HUDEP-2 (cell line): ENCODE measurements around the gene SERPINB1.

Source experiments
- DNase-seq, 76 experiments: peaks; one replicate each; lab custom pipeline; 2025; ENCODE audit not compliant: unreplicated experiment in 76 of 76; lab: John Stamatoyannopoulos, UW

The SERPINB1 gene

DNA sequence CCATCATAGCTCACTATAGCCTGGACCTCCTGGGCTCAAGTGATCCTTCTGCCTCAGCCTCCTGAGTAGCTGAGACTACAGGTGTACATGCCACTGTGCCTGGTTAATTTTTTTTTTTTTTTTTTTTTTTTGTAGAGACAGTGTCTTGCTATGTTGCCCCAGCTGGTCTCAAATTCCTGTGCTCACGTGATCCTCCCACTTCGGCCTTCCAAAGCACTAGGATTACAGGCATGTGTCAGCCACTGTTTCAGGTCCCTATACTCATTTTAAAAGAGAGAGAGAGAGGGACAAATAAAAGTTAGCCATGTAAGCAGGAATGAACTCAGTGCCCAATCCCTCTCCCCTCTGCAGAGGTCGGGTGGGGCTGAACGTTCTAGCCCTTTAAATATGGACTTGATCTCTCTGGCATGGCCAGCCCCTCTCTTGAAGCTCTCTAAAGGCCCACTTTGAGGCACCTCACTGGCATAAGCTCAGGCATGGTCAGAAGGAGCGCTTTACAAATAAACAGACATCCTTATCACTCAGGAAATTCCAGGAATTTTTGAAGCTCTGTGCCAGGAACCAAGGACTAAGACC is 9.0 kb upstream of the SERPINB1 start:
- DNase-seq = no peak

DNA sequence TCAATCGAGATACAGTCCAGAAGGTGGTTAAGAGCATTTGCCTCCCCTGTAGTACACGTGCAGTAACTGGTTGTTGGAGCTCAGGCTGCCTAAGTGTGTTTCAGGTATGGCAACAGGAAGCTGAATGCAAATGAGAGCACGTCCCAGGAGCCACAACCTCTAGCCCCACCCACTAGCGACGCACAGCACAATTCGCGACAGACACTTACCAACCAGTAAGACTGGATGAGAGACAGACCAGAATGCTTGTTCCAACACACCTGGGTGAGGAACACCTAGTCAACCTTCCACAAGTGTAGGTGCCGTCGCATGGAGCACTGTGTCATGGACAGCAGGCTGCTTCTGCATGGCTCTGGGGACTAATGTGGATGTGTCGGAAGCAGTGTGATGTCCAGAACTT is 7.2 kb upstream of the SERPINB1 start:
- no peak for DNase-seq

DNA sequence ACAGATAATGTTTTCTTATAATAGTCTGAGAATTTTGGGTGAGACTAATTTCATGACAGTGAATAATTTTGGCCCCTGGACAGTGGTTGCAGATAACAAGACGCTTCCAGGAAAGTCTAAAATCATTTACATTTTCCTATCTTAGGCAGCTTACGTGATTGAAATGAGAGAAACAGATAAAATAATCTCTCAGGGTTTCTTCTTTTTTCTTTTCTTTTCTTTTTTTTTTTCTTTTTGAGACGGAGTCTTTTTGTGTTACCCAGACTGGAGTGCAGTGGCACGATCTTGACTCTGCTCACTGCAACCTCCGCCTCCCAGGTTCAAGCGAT is 4.2 kb upstream of the SERPINB1 start:
- no peak for DNase-seq

DNA sequence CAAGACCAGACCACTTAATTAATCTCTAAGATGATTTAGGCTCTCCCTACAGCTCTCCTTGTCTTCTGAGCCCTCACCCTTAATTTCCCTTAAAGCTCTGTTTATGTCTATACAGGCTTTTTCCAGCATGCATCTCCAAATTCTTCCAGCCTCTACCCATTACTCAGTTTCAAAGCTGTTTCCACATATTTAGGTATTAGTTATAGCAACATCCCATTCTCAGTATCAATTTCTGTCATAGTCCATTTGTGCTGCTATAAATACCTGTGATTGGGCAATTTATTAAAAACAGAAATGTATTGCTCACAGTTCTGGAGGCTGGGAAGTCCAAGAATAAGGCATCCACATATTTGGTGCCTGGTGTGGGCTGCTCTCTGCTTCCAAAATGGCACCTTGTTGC is 2.3 kb upstream of the SERPINB1 start:
- DNase-seq = no peak

DNA sequence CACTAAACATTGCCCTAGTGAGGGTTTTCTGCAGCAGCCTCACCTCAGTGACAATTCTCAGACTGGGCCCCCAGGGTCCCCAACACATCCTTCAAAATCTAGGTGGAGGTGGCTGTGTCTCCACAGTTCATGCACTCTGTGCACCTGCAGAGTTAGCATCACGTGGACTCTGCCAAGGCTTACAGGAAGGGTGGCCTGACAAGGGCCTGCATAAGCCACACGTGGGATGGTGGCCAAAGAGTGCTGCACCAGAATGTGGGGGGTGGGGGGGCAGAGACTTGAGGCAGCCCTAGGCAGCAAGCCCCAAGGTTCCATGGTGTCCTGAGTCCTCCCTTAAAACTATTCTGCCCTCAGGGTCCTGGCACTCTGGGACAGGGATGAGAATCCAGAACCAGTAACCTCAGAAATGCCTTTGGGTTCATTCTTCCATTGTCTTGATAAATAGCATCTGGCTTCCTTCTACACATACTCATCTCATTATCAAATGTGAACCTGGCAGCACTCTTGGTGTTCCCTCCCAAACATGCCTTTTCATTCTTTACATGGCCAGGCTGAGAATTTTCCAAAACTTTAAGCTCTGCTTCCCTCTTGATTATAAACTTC is 1.6 kb upstream of the SERPINB1 start:
- no peak for DNase-seq

DNA sequence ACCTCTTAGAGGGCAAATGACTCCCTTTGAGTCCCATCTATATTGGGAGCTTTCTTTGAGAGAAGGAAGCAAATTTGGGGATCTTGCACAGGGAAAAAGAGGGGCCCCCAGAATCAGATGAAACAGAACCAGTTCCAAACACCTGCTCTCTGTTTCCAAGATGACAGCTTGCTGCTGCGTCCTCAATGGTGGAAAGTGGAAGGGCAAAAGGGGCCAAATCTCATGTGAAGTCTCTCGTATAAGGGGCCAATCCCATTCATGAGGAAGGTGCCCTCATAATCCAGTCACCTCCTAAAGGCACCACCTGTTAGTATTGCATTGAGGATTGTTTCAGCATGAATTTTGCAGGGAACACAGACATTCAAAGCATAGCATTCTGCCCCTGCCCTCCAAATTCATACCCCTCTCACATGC is 483 bp upstream of the SERPINB1 start:
- DNase-seq = no peak

DNA sequence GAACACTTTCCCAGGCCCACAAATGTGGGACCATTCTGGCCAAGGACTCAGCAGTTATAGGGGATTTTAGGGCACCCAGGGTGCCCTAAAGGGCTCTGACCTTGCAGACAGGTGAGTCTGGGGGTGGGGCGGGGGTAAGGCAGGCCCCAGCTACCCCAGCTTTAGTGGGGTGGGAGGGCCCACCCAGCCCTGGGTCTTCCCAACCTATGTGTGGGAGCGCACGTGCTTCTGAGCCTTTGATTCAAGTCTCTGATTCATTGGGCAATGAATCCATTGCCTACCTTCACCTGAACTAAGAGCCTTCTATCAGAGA is 958 bp downstream of the SERPINB1 start:
- no peak for DNase-seq

DNA sequence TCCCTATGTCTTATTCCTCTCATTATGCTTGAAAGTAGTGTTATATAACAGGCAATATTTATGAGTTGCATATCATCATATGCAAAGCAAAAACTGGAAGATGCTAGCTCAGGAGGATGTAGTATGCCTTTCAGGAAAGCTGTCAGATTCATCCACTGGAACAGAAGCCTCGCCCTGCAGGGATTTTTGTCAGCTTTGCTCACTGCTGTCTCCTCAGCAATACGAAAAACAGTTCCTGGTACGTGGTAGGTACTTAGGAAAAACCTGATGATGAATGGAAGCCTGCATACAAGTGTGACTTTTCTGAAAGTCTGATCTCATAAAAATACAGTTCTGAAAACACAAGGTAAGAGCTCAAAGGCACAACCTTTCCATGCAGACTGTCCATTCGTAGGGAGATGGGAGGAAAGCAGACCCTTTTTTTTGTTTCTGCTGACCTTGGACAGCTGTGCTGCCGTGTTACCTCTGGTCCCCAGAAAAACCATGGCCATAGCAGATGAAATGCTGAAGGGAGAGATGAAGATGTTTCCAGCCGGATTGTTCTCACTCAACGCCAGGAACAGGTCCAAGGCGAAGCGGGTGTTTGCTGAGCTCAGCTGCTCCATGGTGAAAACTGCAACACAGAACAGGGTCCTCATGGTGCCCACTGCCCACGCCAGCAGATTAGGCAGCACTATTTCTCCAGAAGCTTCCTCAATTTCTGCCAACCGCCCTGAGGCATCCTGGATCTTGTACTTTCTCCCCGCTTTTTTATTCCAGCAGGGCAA is 1.5 kb downstream of the SERPINB1 start:
- DNase-seq = no peak

DNA sequence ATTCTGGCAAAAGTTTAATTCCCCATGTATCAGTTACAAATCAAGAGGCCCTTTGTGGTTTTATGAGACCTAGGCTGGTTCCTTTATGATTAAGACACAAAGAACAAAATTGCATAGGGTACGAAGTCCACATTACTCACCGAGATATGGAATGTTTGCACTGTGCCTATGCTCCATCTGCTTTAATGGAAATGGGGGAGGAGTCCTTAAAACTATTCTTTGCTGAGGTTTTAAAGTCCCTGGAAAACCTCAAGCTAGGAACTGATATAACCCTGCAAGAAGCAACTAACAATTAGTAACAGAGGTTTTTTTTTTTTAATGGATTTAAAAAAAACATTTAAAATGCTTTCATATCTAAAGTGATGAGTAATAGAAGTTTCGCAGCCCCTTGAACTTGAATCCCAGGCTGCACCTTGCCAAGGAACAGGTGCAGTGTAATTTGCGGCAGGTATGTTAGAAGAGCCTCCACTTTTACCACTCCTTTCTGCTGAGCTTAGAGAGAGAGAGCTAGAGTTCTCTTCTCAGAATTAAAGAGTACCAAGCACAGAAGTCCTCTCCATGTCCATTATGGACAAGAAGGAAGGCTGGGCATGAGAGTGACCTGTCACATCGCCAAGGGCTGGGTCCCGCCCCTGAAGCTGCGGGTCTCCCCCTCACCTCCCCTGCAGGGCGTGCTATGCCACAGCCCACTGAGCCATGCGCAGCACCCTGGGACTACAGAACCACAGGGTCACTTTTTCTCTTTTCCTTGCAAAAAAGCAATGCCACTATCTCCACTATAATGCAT is 2.3 kb downstream of the SERPINB1 start:
- DNase-seq = no peak

DNA sequence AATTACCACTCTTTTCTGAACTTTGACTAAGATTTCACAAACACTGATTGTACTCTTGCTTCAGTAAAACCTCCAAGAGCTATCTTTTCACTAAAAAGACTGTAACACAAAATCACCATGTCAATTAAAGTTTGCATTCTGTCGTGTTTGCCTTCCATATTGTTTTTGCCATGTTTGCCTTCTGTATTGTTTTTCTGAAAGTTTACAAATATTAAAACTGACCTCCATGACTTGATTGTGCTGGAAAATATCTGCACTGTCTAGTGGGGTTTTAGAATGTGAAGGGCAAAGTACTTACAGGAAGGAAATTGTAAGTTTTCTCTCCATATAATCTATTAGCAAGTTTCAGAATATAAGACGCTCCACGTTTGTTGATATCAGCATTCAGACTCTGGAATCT is 3.4 kb downstream of the SERPINB1 start:
- DNase-seq = no peak

DNA sequence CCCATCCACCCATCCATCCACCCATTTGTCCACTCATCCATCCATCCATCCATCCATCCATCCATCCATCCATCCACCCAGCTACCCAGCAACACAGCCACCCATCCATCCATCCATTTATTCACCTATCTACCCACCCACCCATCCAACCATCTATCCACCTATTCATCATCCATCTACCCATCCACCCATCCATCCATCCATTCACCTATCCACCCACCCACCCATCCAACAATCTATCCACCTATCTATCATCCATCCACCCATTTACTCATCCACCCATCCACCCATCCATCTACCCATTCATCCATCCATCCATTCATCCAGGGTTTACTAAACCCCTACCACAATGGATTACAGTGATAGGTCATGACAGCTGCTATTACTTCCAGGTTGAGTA is 7.4 kb downstream of the SERPINB1 start:
- no peak for DNase-seq

DNA sequence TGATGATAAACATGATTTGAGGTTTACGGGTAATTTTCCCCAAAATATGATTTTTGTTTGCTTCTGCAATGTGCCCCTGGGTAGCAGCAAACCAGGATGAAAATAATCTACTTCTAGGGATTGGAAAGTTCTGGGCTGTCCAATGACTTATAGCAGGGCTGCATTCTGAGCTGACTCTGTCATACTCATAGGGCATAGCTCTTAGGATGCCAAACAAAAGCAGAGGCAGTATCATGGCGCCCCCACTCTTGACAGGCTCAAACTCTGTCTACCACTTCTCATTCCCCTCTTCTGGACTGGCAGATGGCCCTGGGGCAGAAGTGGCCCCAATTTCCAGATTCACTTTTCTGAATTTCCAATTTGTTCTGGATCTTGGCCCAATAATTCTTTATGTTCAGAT is 10.3 kb downstream of the SERPINB1 start:
- no peak for DNase-seq

DNA sequence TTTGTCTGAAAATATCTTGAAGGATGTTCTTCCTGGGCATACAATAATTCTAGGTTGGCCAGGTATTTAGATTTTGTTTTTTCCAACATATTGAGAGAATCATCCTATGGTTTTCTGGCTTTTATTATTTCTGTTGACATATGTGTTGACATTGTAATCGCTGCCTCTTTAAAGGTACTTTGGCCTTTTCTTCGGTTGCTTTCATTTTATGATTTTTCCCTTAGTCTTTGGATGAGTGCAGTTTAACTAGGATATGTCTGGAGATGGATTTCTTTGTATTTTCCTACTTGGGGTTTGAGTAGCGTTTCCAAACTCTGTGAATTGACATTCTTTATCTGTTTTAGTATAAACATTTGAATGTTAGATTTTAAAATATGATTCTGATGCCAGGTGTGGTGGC is 11.5 kb downstream of the SERPINB1 start:
- no peak for DNase-seq

DNA sequence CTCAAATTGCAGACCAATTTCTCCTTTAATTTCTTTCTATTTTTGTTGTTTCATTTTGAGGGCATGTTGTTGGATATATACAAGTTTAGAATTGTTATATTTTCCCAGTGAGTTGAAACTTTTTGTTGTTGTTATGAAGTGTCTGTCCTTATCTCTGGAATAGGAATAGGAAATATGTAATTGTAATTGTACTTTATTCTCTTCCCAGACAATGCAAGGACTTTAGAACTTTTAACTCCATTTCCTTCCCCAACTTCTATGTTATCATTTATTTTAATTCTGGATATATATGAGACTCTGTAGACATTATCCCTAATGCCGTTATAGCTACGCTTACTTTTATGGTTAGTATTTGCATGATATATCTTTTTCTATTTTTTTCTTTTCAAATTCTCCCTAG is 12.4 kb downstream of the SERPINB1 start:
- no peak for DNase-seq

DNA sequence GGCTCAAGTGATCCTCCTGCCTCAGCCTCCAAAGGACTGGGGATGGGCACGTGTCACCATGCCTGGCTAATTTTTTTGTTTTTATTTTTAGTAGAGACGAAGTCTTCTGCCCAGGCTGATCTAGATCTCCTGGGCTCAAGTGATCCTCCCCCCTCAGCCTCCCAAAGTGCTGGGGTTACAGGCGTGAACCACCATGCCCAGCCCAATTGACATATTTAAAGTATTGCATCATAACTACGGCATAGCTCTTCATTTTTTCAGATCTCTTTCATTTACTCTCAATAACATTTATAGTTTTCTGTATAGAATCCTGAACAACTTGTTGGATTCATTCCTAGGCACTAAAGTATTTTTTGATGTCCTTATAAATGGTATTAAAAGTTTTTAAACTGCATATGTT is 13.0 kb downstream of the SERPINB1 start:
- DNase-seq = no peak

DNA sequence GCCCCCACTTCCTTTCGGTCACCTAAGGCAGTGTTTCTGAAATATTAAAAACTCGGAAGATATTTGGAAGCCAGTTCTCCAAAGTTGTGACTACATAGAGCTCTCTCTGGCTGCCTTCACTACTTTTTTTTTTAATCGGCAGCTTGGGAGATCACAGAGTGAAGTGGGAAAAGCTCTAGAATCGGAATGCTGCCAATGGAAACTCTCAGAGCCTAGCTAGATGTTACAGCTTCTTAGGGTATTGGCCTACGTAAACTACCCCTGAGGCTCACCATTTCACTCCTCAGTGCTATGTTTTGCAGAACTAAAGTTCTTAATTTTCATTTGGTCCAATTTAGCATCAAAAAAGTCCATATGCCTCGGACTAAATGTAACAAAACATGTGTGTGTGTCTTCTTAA is 14.5 kb downstream of the SERPINB1 start:
- DNase-seq = no peak

DNA sequence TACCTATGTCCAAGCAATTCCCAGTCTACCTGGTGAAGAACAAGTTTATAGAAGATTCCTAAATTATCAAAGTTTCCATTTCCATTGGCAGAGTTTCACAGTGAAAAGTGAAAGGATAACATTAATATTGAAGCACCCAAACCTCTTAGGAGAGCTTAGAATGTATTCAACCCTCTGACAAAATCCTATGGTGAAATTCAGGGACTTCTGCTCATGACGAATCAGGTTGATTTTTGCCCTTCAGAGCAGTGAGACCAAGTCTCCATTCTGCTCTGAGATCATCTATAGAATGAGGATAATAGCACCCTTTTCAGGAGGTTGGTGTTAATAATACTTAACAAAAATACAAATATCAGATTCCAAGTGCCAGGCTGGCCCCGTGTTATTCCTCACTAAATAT is 15.5 kb downstream of the SERPINB1 start:
- DNase-seq = no peak

DNA sequence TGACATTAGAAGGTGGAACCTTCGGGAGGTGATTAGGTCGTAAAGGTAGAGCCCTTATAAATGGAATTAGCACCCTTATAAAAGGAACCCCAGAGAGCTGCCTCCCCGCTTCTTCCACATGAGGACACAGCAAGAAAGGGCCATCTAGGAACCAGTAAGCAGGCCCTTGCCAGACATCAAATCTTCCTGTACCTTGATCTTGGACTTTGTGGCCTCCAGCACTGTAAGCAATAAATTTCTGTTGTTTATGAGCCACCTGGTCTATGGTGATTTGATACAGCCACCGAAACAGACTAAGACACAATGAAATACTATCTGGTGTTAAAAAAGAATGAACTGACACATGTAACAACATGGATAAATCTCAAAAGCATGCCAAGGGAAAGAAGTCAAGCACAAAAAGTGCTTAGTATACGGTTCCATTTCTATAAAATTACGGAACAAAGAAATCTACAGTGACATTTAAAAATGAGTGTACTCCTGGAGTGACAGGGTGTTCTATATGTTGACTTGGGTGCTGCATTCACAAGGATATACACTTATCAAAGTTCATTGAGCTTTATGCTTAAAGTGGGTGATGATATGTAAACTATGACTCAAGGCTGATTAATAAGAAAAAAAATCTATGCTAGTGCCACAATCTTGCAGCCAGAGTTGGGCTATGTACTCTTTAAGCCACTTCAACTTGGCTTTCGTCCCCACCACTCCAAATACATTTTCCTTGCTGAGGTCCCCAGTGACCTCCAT is 18.4 kb downstream of the SERPINB1 start:
- DNase-seq = no peak

DNA sequence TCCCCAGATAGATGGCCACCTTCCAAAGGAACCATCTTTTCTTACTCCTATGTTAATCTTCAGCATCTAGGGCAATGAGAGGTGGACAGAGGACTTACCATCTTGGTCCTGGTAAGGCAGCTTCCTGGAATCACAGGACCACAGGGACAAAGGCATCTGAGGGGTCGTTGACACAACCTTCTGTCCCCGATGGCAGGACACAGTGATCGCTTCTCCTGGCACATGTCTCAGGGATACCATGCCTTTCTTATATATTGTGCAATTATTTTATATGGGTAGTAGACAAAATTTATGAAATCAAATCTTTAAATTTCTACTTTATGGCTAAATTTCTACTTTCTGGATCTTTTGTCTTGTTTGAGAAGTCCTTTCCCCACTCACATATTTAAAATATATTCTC is 20.1 kb downstream of the SERPINB1 start:
- no peak for DNase-seq

DNA sequence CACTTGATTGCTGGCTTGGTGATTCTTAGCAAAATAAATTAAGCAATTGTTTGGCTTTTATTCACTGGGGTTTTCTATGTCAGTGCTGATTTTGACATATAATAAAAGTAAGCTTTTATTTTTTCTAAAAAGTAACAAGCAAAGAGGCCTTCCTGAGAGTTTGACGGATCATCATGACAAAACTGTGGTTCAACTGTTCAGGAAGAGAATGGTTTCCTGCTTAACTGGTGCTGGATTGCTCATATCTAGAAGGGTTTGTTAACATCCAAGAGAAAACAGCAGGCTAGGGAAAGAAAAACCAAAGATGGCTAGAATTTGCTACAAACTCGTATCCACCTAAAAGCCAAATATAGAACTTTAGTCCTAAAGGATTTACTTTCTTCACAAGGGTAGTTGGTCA is 21.2 kb downstream of the SERPINB1 start:
- DNase-seq = no peak

DNA sequence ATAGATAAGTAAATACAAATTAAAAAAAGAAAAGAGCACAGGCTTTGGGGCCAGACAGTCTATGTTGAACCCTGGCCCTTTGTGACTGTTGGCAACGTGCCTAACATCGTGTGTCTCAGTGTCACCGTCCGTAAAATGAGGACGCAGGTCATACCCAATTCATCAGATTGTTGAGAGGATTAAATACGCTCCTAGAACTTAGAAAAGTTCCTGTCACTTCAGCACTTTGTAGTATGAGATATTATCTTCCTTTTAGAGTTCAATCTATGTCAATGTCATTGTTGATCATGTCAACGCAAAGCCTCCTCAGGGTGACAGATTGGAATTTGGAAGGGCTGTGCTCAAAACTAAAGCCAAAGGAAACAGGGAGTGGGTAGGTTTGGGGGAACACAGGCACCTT is 21.7 kb downstream of the SERPINB1 start:
- no peak for DNase-seq
